Measurements from ENCODE around the gene GPC1.

The GPC1 gene

GRCh38 chr2:240411261-240412160, 24.0 kb upstream of the GPC1 start:
- DNase-seq (ENCODE audit: insufficient read length, low spot score) (no peak), FAIRE-seq (no peak)

- DNase-seq (ENCODE audit: insufficient read length, low spot score): no peak
- FAIRE-seq: no peak
Measured at GRCh38 chr2:240412211-240412861, 23.1 kb upstream of the GPC1 start.

- DNase-seq (ENCODE audit: insufficient read length, low spot score) (no peak), FAIRE-seq (no peak)
Measured at GRCh38 chr2:240412975-240413812, 22.3 kb upstream of the GPC1 start.

GRCh38 chr2:240413813-240414429, 21.5 kb upstream of the GPC1 start:
- no peak for FAIRE-seq
- no peak for DNase-seq (ENCODE audit: insufficient read length, low spot score)

- no peak for DNase-seq (ENCODE audit: insufficient read length, low spot score)
- no peak for FAIRE-seq
Measured at GRCh38 chr2:240416821-240417220, 18.6 kb upstream of the GPC1 start.

GRCh38 chr2:240418311-240418710, 17.2 kb upstream of the GPC1 start:
- FAIRE-seq (no peak), DNase-seq (ENCODE audit: insufficient read length, low spot score) (no peak)

GRCh38 chr2:240419271-240419670, 16.2 kb upstream of the GPC1 start:
- DNase-seq (ENCODE audit: insufficient read length, low spot score) (no peak), FAIRE-seq (no peak)

GRCh38 chr2:240419723-240420122, 15.7 kb upstream of the GPC1 start:
- FAIRE-seq: no peak
- DNase-seq (ENCODE audit: insufficient read length, low spot score): no peak

- no peak for DNase-seq (ENCODE audit: insufficient read length, low spot score)
- no peak for FAIRE-seq
Measured at GRCh38 chr2:240420206-240421104, 15.0 kb upstream of the GPC1 start.

- no peak for FAIRE-seq
Measured at GRCh38 chr2:240421381-240421780, 14.1 kb upstream of the GPC1 start.

GRCh38 chr2:240422658-240423329, 12.7 kb upstream of the GPC1 start:
- FAIRE-seq: no peak
- DNase-seq (ENCODE audit: insufficient read length, low spot score): no peak

More at GRCh38 chr2:240421381-240421780, 14.1 kb upstream of the GPC1 start:
- no peak for DNase-seq (ENCODE audit: insufficient read length, low spot score)

GRCh38 chr2:240423788-240424191, 11.7 kb upstream of the GPC1 start:
- no peak for DNase-seq (ENCODE audit: insufficient read length, low spot score)
- no peak for FAIRE-seq

- FAIRE-seq (no peak), DNase-seq (ENCODE audit: insufficient read length, low spot score) (no peak)
Measured at GRCh38 chr2:240424341-240425235, 10.9 kb upstream of the GPC1 start.

GRCh38 chr2:240425236-240425615, 10.2 kb upstream of the GPC1 start:
- DNase-seq (ENCODE audit: insufficient read length, low spot score) (no peak), FAIRE-seq (no peak)

GRCh38 chr2:240425697-240426096, 9.8 kb upstream of the GPC1 start:
- no peak for FAIRE-seq

GRCh38 chr2:240426845-240427721, 8.4 kb upstream of the GPC1 start:
- DNase-seq (ENCODE audit: insufficient read length, low spot score) (no peak), FAIRE-seq (no peak)

More at GRCh38 chr2:240425697-240426096, 9.8 kb upstream of the GPC1 start:
- DNase-seq (ENCODE audit: insufficient read length, low spot score): no peak

GRCh38 chr2:240427729-240428128, 7.7 kb upstream of the GPC1 start:
- FAIRE-seq (no peak), DNase-seq (ENCODE audit: insufficient read length, low spot score) (no peak)

Data from GM19239 (cell line).